Natural killer cell (primary cell): ENCODE data around the gene MPEG1. TPM values are rescaled to one million over a fixed set of nuclear protein-coding genes. Genes with fewer than 3 reads are reported as not detected.

Experiments
- ATAC-seq, 3 donors: fragments of 150-1000 bp in 2 of 3; fragments of 200-7000 bp in 1 of 3; cut with Tn5 transposase; 1 replicate in 1 of 3; 2 replicates in 2 of 3; pipeline ENCODE4 v1.10.0; 2021; ENCODE audit warnings: mild to moderate bottlenecking in 2 of 3, moderate library complexity in 2 of 3
- DNase-seq, 2 donors: peaks; one replicate each; pipeline versions ENCODE4 v3.0.0 to v3.0.0-alpha.2; 2013 to 2021; ENCODE audit warnings: mixed read lengths in 1 of 2
- H3K27ac ChIP-seq: one replicate; pipeline ENCODE4 v1.5.1; 2013; ENCODE audit warnings: mild to moderate bottlenecking, low read length
- H3K27me3 ChIP-seq: one replicate; pipeline ENCODE4 v1.6.1; 2013; ENCODE audit warnings: low read length; ENCODE audit not compliant: control insufficient read depth, insufficient read depth
- H3K36me3 ChIP-seq: one replicate; pipeline ENCODE4 v1.6.1; 2013; ENCODE audit warnings: low read length; ENCODE audit not compliant: control insufficient read depth, insufficient read depth
- H3K4me1 ChIP-seq: one replicate; pipeline ENCODE4 v1.6.1; 2013; ENCODE audit warnings: low read length; ENCODE audit not compliant: control insufficient read depth, insufficient read depth
- H3K4me3 ChIP-seq: one replicate; pipeline ENCODE4 v1.5.1; 2013; ENCODE audit warnings: low read length
- H3K9me3 ChIP-seq: one replicate; pipeline ENCODE4 v1.6.1; 2013; ENCODE audit warnings: low read length; ENCODE audit not compliant: control insufficient read depth, insufficient read depth
- H3K27ac Mint-ChIP-seq, 2 donors: one replicate each; pipeline ENCODE4 v1.8.0; 2022; ENCODE audit warnings: mild to moderate bottlenecking in 2 of 2, mixed read lengths in 2 of 2, moderate library complexity in 1 of 2
- H3K27me3 Mint-ChIP-seq, 2 donors: one replicate each; pipeline ENCODE4 v1.8.0; 2022; ENCODE audit warnings: low read depth in 2 of 2, mixed read lengths in 2 of 2
- H3K36me3 Mint-ChIP-seq: one replicate; pipeline ENCODE4 v1.8.0; 2022; ENCODE audit warnings: mixed read lengths
- H3K4me1 Mint-ChIP-seq, 2 donors: one replicate each; pipeline ENCODE4 v1.8.0; 2022; ENCODE audit warnings: mixed read lengths in 2 of 2
- H3K4me3 Mint-ChIP-seq: one replicate; pipeline ENCODE4 v1.8.0; 2022; ENCODE audit warnings: mild to moderate bottlenecking, moderate library complexity, mixed read lengths
- H3K9me3 Mint-ChIP-seq, 2 donors: one replicate each; pipeline ENCODE4 v1.8.0; 2022; ENCODE audit warnings: mixed read lengths in 2 of 2
- CTCF ChIP-seq: fragments of 200-600 bp; IDR thresholded peaks from one replicate; pipeline ENCODE4 v1.8.0; 2022; ENCODE audit warnings: antibody characterized with exemption
- WGBS: methylation state at CpG from one replicate; pipeline ENCODE4 v1.1.7; 2013; ENCODE audit warnings: missing lambda C conversion rate; ENCODE audit not compliant: insufficient coverage; 5-methylcytosine and 5-hydroxymethylcytosine counted together
- intact Hi-C: fragments of 100-400 bp; cut with micrococcal nuclease; formaldehyde crosslinking; loops from one replicate; pipeline ENCODE4 v1.14.2; 2022
- total RNA-seq, 4 donors: library from RNA; stranded (reverse); fragments of 120-200 nt in 1 of 4; gene quantifications; one replicate each; pipeline versions ENCODE4 v1.2.3 to v1.2.4, GENCODE V29; 2013 to 2022

MPEG1 gene
- total RNA-seq, 3 donors from 2014 or later (not counting 1 experiment from before 2014, with no cell fraction given) = 11.1 to 20.0 (median 19.6) TPM

- Histone ChIP-seq H3K27ac (no peak overlapping the region), H3K27me3 (no peaks in the 10 kb centered on the region), H3K4me1 (no peaks in the 10 kb centered on the region), H3K9me3 (no peaks in the 10 kb centered on the region), H3K4me3 (no peak overlapping the region), H3K36me3 (no peaks in the 10 kb centered on the region)
- no peak overlapping the region for H3K27ac Mint-ChIP-seq
- H3K4me3 Mint-ChIP-seq = no peak overlapping the region
- no peaks in the 10 kb centered on the region for H3K9me3 Mint-ChIP-seq
- intact Hi-C loops = no loop called here
- peaks cover 0 to 5% of the 10 kb centered on the region in 2 donors for H3K27me3 Mint-ChIP-seq
- no peak for TF ChIP-seq CTCF
- no peaks in the 10 kb centered on the region for H3K4me1 Mint-ChIP-seq
- WGBS = 90% methylated on average over 6 of the region's 6 CpGs
- ATAC-seq = no peak
- no peak for DNase-seq
- H3K36me3 Mint-ChIP-seq = no peaks in the 10 kb centered on the region
Observed at GRCh38 chr11:59187587-59187986, 25.1 kb downstream of the MPEG1 start.

GRCh38 chr11:59187035-59187434 is 25.7 kb downstream of the MPEG1 start:
- Mint-ChIP-seq H3K27me3 (peaks cover 0 to 5% of the 10 kb centered on the region in 2 donors), H3K4me1 (no peaks in the 10 kb centered on the region), H3K36me3 (no peaks in the 10 kb centered on the region), H3K9me3 (no peaks in the 10 kb centered on the region), H3K4me3 (no peak overlapping the region), H3K27ac (no peak overlapping the region)
- H3K4me3 ChIP-seq = no peak overlapping the region
- WGBS = 92% methylated on average over 3 of the region's 3 CpGs
- ATAC-seq (no peak), DNase-seq (no peak)
- H3K4me1 ChIP-seq = no peaks in the 10 kb centered on the region
- no peaks in the 10 kb centered on the region for H3K27me3 ChIP-seq
- no peaks in the 10 kb centered on the region for H3K9me3 ChIP-seq
- H3K27ac ChIP-seq = no peak overlapping the region
- intact Hi-C loops = no loop called here
- no peaks in the 10 kb centered on the region for H3K36me3 ChIP-seq
- TF ChIP-seq CTCF = no peak

GRCh38 chr11:59186130-59186594 is 26.6 kb downstream of the MPEG1 start:
- H3K9me3 ChIP-seq = no peaks in the 10 kb centered on the region
- Mint-ChIP-seq H3K4me1 (no peaks in the 10 kb centered on the region), H3K9me3 (no peaks in the 10 kb centered on the region), H3K36me3 (no peaks in the 10 kb centered on the region), H3K4me3 (no peak overlapping the region), H3K27ac (no peak overlapping the region), H3K27me3 (peaks cover 0 to 5% of the 10 kb centered on the region in 2 donors)
- intact Hi-C loops = no loop called here
- H3K36me3 ChIP-seq = no peaks in the 10 kb centered on the region
- H3K27me3 ChIP-seq = no peaks in the 10 kb centered on the region
- no peaks in the 10 kb centered on the region for H3K4me1 ChIP-seq
- peak; percentile 71 for TF ChIP-seq CTCF
- H3K4me3 ChIP-seq = no peak overlapping the region
- ATAC-seq (peak; percentile 54 to 77 (median 62)), DNase-seq (peak; percentile 37 to 74)
- no peak overlapping the region for H3K27ac ChIP-seq
- WGBS = 77% methylated on average over 4 of the region's 5 CpGs

GRCh38 chr11:59185386-59185945 is 27.3 kb downstream of the MPEG1 start:
- Mint-ChIP-seq H3K27ac (no peak overlapping the region), H3K36me3 (no peaks in the 10 kb centered on the region), H3K4me1 (no peaks in the 10 kb centered on the region), H3K4me3 (no peak overlapping the region), H3K9me3 (no peaks in the 10 kb centered on the region), H3K27me3 (peaks cover 0 to 3% of the 10 kb centered on the region in 2 donors)
- Histone ChIP-seq H3K9me3 (no peaks in the 10 kb centered on the region), H3K4me1 (no peaks in the 10 kb centered on the region), H3K27me3 (no peaks in the 10 kb centered on the region), H3K36me3 (no peaks in the 10 kb centered on the region), H3K27ac (no peak overlapping the region), H3K4me3 (no peak overlapping the region)
- no peak for DNase-seq
- no peak for ATAC-seq
- WGBS = 98% methylated on average over 4 of the region's 5 CpGs
- intact Hi-C loops = no loop called here
- TF ChIP-seq CTCF = no peak
